Measurements from ENCODE around the gene GBX2.

GRCh38 chr2:236176417-236176816 lies 8.2 kb upstream of the GBX2 start:
- TF ChIP-seq CTCF (IDR thresholded peaks at IDR 0.05) (no peak), POLR2A (IDR thresholded peaks at IDR 0.05) (no peak), POLR2AphosphoS5 (IDR thresholded peaks at IDR 0.05) (no peak)
